Neural crest cell (in vitro differentiated cells): ENCODE data around the gene CORT. TPM values are rescaled to one million over a fixed set of nuclear protein-coding genes. Genes with fewer than 3 reads are reported as not detected.

Experiments used
- DNase-seq: peaks from one replicate; pipeline ENCODE4 v3.0.0; 2021; ENCODE audit warnings: low read depth, mixed read lengths, low spot score
- H3K27ac Mint-ChIP-seq: one replicate; pipeline ENCODE4 v1.8.0; 2021; ENCODE audit warnings: mild to moderate bottlenecking, mixed read lengths; ENCODE audit not compliant: unreplicated experiment
- H3K27me3 Mint-ChIP-seq: 2 replicates; pipeline ENCODE4 v1.8.0; 2021; ENCODE audit warnings: low read depth, mild to moderate bottlenecking, mixed read lengths
- H3K36me3 Mint-ChIP-seq: 2 replicates; pipeline ENCODE4 v1.8.0; 2021; ENCODE audit warnings: low read depth, mild to moderate bottlenecking, mixed read lengths
- H3K4me1 Mint-ChIP-seq: 2 replicates; pipeline ENCODE4 v1.8.0; 2021; ENCODE audit warnings: mixed read lengths
- H3K4me3 Mint-ChIP-seq: one replicate; pipeline ENCODE4 v1.8.0; 2021; ENCODE audit warnings: mild to moderate bottlenecking, mixed read lengths
- H3K9me3 Mint-ChIP-seq: 2 replicates; pipeline ENCODE4 v1.8.0; 2021; ENCODE audit warnings: mixed read lengths
- total RNA-seq: library from RNA; stranded (reverse); gene quantifications from 2 replicates; pipeline ENCODE4 v1.2.1, GENCODE V29; 2021
- TF ChIP-seq, protein P1 (sequence below): fragments of 200-600 bp; sonication (generic); conservative IDR thresholded peaks from 2 replicates; pipeline ENCODE4 v1.5.0; 2021; ENCODE audit warnings: antibody characterized with exemption, mild to moderate bottlenecking

Gene CORT
- total RNA-seq, 1 donor from 2014 or later = 1.2 TPM

DNA sequence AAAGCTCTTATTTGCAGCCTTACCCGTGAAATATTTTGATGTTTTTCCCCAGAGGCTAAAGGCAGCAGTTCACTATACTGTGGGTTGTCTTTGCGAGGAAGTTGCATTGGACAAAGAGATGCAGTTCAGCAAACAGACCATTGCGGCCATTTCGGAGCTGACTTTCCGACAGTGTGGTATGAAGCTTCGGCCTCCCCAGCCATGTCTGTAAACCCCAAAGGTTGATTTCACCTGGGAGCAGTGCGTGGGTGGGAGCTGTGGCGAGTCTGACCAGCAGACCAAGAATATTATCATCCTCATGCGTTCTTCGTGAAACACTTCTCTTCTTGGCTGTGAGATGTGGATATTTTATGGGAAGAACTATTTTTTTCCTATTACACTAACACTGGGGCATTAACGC is 16.0 kb upstream of the CORT start:
- Mint-ChIP-seq H3K27me3 (no peaks in the 10 kb centered on the region), H3K4me1 (peaks cover 36% of the 10 kb centered on the region), H3K9me3 (no peaks in the 10 kb centered on the region), H3K27ac (no peak overlapping the region), H3K36me3 (peaks cover 4% of the 10 kb centered on the region), H3K4me3 (peak overlapping the region; percentile 70)
- TF ChIP-seq, protein P1, sequence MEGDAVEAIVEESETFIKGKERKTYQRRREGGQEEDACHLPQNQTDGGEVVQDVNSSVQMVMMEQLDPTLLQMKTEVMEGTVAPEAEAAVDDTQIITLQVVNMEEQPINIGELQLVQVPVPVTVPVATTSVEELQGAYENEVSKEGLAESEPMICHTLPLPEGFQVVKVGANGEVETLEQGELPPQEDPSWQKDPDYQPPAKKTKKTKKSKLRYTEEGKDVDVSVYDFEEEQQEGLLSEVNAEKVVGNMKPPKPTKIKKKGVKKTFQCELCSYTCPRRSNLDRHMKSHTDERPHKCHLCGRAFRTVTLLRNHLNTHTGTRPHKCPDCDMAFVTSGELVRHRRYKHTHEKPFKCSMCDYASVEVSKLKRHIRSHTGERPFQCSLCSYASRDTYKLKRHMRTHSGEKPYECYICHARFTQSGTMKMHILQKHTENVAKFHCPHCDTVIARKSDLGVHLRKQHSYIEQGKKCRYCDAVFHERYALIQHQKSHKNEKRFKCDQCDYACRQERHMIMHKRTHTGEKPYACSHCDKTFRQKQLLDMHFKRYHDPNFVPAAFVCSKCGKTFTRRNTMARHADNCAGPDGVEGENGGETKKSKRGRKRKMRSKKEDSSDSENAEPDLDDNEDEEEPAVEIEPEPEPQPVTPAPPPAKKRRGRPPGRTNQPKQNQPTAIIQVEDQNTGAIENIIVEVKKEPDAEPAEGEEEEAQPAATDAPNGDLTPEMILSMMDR = no peak
- no peak for DNase-seq

DNA sequence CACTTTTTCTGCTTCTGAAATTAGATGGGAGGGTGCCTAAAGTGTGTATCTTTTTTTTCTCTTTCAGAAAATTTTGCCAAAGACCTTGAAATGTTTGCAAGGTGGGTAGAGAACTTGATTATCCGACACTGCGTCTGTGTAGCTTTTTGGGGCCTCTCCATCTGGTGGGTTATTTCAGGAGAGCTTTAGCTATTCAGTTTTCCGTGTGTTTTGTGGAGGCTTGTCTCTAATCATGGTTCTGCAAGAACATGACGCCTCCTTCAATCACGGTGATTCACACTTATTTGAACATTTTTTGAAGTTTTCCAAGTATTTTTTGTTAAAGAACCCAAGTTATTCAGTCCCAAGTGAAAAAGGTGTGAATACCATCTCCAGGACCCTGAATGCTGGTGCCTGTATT is 15.2 kb upstream of the CORT start:
- Mint-ChIP-seq H3K4me1 (peaks cover 36% of the 10 kb centered on the region), H3K36me3 (peaks cover 4% of the 10 kb centered on the region), H3K27ac (no peak overlapping the region), H3K27me3 (no peaks in the 10 kb centered on the region), H3K4me3 (no peak overlapping the region), H3K9me3 (no peaks in the 10 kb centered on the region)
- no peak for DNase-seq
- TF ChIP-seq, protein P1 = no peak

DNA sequence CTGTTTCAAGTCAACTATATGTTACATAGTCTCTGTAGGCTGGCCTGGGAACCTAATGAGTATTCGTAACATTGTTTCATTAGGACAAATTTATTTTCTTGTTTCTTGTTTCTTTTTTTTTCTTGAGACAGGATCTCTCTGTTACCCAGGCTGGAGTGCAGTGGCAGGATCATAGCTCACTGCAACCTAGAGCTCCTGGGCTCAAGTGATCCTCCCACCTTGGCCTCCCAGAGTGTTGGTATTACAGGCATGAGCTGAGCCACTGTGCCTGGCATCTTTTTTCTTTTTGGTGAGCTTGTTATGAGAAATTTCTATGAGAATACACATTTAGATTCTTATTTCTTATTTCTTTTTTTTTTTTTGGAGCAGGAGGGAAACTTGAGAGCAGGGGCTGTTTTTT is 12.8 kb upstream of the CORT start:
- no peaks in the 10 kb centered on the region for H3K27me3 Mint-ChIP-seq
- no peak for DNase-seq
- TF ChIP-seq, protein P1 = no peak
- H3K9me3 Mint-ChIP-seq = no peaks in the 10 kb centered on the region
- H3K27ac Mint-ChIP-seq = peak overlapping the region; percentile 78
- peaks cover 21% of the 10 kb centered on the region for H3K4me1 Mint-ChIP-seq
- peak overlapping the region; percentile 4 for H3K4me3 Mint-ChIP-seq
- no peaks in the 10 kb centered on the region for H3K36me3 Mint-ChIP-seq

DNA sequence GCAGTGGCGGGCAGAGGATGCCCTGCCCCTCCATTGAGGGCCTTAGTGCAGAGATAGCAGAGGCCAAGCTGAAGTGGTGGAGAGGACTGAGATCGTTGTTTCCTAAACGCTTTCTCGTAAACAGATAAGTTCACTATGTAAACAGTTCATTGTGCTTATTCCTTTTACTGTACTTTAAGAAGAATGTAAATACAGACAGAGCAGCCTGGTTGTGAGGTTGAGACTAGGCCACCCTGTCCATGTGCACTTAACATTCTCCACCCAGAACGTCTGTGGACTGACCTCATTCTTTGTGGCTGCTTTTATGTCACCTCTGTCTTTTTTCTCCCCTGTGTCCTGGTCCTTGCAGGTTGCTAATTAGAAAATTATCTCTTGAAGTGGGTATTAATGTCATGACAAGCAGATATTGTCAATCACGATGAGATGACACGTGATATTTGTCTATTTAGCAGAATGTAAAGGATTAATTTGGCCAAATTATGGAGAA is 11.1 kb upstream of the CORT start:
- no peak overlapping the region for H3K27ac Mint-ChIP-seq
- no peaks in the 10 kb centered on the region for H3K27me3 Mint-ChIP-seq
- no peaks in the 10 kb centered on the region for H3K9me3 Mint-ChIP-seq
- H3K36me3 Mint-ChIP-seq = no peaks in the 10 kb centered on the region
- TF ChIP-seq, protein P1 = no peak
- DNase-seq = no peak
- peak overlapping the region; percentile 4 for H3K4me3 Mint-ChIP-seq
- peaks cover 8% of the 10 kb centered on the region for H3K4me1 Mint-ChIP-seq

DNA sequence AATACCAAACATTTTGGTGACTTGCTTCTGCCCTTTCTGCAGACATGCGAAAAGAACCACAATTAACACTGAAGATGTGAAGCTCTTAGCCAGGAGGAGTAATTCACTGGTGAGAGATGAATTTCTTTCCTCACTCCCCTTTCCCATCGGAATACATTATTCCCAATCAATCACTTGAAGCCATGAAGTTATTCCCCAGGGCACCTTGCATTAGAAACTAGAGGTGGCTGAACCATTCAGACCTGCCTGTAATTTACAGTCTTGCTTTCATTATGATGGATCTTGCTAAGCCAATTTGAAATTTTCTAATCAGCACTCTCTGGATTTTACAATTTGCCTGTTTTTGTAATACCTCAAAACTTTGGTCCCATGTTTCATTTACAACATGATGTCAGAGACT is 9.5 kb upstream of the CORT start:
- Mint-ChIP-seq H3K27me3 (no peaks in the 10 kb centered on the region), H3K9me3 (no peaks in the 10 kb centered on the region), H3K4me1 (peaks cover 6% of the 10 kb centered on the region), H3K4me3 (no peak overlapping the region), H3K36me3 (no peaks in the 10 kb centered on the region), H3K27ac (no peak overlapping the region)
- no peak for DNase-seq
- TF ChIP-seq, protein P1 = no peak

DNA sequence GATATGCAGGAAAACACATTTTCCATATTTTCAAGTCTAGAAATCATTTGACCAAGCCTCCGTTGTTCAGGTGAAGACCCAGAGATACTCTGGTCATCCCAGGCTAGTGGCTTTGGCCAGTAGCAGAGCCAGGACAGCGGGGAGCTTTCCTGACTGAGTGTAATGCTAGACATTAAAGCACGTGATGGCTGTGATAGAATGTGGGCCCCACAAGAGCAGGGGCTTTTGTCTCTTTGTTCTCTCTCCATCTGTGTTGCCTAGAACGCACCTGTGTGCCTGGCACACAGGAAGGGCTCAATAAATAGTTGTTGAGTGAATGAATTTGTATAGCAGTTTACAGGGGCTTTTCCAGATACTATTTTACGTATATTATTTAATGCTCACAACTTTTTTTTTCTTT is 9.0 kb upstream of the CORT start:
- Mint-ChIP-seq H3K27me3 (no peaks in the 10 kb centered on the region), H3K4me1 (peaks cover 6% of the 10 kb centered on the region), H3K36me3 (no peaks in the 10 kb centered on the region), H3K9me3 (no peaks in the 10 kb centered on the region), H3K27ac (no peak overlapping the region), H3K4me3 (no peak overlapping the region)
- DNase-seq = no peak
- TF ChIP-seq, protein P1 = no peak
